Fibroblast of lung (primary cell): ENCODE measurements around the gene TMEM60.

Experiments
- CTCF ChIP-seq, 2 donors: IDR thresholded peaks in 1 of 2; conservative IDR thresholded peaks in 1 of 2; 1 replicate in 1 of 2; 2 replicates in 1 of 2; pipeline ENCODE4 v1.5.1; 2011 to 2012; ENCODE audit warnings: low read length in 2 of 2, control low read depth in 1 of 2, inconsistent platforms in 1 of 2, low read depth in 1 of 2, mild to moderate bottlenecking in 1 of 2
- EZH2 ChIP-seq: IDR thresholded peaks from 2 replicates; pipeline ENCODE4 v1.5.1; 2012; ENCODE audit warnings: low read length, control low read depth, mild to moderate bottlenecking; ENCODE audit errors: missing control alignments

GRCh38 chr7:77783545-77783944 is 14.7 kb downstream of the TMEM60 start:
- TF ChIP-seq CTCF (conservative IDR thresholded peaks at IDR 0.05 in 1 of 2, IDR thresholded peaks at IDR 0.05 in 1 of 2; ENCODE audit: low read depth in 1 of 2, low read length in 2 of 2): no peak
- TF ChIP-seq EZH2: no peak
